NCI-H2196 treated with DMSO at 0.1 percent for 48 hours (cell line): Measurements from ENCODE around the gene LRP2.
A peak's percentile ranks its signal among the peaks of the same experiment; 100 is the strongest.
"Not testable (repeated sequence)": the region's sequence is repeated elsewhere in the genome, so short reads cannot be mapped to it uniquely, and the experiment has no call there.

Experiments
- DNase-seq: peaks from one replicate; lab custom pipeline; 2025; ENCODE audit not compliant: unreplicated experiment; lab: John Stamatoyannopoulos, UW

Gene LRP2

DNA sequence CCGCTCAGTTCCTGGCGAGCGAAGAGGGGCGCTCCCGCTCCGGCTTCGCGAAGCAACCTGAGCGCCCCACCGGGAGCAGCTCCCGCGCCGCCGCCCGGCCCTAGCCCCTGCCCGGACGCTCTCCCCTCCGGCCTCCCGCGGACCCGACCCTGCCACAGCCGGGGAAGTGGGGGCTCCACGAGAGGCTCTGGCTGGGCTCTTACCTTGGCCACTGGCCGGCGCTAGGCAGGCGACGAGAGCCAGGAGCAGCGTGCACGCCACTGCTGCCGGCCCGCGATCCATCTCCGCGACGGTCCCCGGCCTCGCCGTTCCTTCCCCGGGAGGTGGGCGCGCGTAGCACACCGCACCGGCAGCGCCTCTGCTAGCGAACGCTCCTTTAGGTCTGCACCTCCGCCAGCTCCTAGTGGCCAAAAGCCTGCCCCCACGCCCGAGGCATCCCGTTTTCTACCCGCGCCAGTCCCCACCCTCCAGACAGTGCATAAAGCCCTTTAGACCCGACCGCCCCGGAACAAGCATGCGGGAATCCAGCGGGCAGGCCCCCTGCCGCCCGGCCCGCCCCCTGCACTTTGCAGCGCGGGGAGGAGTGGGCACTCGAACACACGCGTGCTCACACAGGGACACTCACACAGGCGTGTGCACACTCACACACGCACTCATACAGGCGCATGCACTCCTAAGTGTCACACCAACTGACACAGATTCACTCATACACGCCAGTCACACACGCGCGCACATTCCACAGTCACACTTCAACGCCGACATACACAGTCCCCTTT is at the start of gene LRP2:
TSS of gene LRP2 (minus strand) at position 417 of the 776 bp plus-strand sequence. CDS start at position 282, 135 bp downstream.
- DNase-seq: no peak

DNA sequence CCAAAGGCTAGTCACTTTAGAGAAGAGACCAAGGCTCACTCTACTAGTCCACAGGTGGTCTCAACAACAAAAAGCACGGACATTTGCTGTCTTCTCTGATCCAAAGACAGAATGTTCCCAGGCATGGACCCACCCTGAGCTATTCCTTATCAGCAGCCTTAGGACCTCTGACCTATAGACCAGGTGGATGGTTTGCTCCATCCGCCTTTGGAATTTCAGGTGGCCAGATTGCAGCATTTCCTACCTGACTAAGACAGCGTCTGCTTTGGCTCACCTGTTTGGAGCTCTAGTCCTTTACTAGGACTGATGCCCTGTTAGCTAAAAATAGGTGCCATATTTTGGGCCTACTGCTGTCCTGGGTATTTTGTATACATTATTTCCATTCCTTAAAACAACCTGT is 44.6 kb upstream of the LRP2 start:
- DNase-seq: no peak

DNA sequence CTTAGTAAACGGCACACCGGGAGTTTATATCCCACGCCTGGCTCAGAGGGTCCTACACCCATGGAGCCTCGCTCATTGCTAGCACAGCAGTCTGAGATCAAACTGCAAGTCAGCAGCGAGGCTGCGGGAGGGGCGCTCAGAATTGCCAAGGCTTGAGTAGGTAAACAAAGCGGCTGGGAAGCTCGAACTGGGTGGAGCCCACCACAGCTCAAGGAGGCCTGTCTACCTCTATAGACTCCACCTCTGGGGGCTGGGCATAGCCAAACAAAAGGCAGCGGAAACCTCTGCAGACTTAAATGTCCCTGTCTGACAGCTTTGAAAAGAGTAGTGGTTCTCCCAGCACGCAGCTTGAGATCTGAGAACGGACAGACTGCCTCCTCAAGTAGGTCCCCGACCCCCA is 37.2 kb upstream of the LRP2 start:
- not testable (repeated sequence) for DNase-seq

DNA sequence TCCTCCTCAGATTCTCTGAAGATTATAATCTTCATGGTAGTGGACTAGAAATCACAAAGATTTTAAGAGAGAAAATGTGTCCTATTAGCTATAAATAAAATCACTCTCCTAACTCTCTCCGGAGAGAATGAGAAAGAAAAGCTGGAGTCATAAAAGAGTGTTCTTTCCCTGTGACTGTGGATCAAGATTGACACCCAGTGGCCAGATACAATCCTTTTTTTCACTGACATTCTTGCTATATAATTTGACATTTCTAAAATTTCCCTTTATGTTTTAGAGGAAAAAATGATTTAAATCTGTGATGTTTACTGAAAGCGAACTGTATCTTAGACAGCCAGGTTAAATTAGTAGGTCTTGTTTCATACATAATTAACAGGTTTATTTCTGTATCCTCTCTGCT is 35.4 kb upstream of the LRP2 start:
- DNase-seq: no peak

DNA sequence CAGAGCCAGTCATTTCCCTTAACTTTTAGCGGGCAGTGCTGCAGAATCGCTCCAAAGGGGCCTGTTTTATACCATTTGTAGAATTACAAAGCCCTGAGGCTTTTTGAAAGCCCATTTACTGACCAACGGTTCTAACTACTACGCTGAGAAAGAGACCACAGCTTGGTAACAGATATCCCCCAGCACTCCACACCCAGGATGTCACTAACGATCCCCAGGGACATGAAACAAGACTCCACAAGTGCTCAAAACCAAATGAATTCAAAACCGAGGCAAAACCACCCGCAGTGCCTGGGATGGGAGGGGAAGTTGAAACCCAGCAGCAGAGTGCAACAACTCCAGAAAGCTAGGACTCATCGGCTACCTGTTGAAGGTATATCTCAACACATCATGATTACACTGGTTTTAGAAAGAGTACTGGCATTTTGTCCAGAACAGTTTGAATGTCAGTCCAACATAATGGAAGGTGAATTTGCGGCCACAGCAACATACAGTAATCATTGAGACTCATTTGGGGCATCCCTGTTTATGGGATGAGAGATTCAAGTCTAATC is 33.6 kb upstream of the LRP2 start:
- no peak for DNase-seq

DNA sequence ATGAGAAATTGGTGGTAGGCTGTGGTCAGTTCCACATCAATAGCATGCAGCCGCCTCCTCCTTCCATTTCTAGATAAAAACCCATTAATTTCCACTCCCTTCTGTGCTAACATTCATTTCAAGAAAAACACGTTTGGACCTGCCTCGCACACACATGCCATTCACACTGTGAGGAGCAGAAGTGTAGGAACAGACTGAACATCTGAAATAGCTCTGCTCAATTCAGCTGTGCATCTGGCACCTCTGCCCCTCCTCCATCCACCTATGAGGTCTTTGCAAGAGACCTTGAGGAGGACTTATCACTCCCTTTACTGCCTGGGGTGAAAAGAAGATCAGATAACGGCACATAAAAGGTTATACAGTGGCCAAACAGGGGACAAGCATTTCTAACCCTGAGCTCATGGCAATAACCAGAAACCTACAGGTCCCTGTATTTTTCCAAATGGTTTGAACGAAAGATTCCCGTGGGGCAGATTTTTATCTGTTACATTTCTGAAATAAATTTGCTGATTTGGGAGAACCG is 30.8 kb upstream of the LRP2 start:
- DNase-seq: no peak

DNA sequence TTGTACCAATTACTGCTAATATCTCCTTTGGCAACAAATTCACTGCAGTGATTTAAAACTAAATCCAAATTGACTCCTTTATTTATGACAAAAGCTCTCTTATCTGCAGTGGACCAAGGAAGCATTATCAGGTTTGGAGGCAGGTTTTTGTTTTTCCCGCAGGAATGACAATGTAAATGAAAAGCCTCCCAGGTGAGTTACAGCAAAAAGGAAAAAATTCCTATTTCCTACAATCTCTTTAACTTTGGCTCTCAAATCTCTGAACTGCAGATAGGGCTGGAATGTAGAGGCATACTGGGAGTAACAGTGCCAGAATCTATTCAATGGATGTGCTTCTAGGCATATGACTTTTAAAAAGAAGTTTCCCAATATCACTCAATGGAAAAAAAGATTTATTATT is 28.9 kb upstream of the LRP2 start:
- no peak for DNase-seq

DNA sequence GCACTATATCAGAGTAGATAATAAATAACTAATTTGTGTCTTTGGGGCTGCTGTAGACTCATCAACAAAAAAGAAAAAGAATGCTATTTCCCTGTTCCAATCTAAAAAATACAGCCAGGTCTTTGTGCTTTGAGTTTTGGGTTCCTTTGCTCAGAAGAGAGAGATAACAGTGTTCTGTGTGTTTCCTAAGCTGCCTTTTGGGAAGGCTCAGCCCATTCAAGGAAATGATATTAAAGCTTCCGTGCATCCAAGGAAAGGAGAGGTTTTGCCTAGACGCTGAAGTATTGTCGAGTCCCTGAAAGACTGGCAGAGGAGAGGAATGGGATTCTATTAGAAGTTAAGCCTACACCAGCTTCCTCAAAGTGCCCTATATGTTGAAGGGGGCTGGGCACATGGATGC is 25.8 kb upstream of the LRP2 start:
- DNase-seq: no peak

DNA sequence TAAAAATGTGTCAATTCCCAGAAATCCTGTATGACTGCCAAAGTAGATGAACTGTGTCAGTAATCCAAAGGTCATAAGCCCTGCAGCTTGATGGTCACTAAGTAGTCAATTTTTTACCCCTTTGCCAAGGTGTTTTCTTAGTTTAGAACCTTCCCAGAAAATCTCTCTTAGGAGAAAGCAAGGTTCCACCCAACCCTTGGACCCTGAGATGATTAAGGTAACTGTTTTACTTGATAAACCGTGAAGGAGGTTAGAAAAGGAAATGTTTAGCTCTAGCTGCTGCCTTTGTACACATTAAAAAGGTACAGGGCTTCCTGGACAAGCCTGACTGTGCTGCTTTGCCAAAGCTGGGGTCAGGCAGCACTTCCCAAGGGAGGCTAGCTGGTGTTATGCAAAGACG is 24.4 kb upstream of the LRP2 start:
- no peak for DNase-seq

DNA sequence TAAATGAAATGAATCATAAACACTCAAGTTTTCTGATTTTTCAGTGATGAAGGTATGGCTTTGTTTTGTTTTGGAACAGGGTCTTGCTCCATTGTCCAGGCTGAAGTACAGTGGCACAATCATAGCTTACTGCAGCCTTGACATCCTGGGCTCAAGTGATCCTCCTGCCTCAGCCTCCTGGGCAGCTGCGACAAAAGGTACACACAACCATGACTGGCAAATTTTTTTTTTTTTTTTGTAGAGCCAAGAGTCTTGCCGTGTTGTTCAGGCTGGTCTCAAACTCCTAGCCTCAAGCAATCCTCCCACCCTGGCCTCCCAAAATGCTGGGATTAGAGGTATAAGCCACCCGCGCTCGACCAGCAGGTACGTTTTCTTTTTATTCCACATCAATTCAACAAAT is 22.5 kb upstream of the LRP2 start:
- no peak for DNase-seq

DNA sequence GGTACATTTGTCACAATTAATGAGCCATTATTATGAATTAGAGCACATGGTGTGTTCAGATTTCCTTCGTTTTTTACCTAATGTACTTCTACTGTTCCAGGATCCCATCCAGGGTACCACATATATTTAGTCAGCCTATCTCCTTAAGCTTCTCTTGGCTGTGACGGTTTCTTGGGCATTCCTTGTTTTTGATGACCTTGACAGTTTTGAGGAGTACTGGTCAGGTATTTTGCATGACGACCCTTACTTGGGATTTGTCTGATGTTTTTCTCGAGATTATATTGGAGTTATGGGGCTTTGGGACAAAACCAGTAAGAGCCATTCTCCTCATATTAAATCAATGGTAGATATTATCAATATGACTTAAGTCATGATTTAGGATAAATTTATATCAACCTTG is 10.2 kb upstream of the LRP2 start:
- no peak for DNase-seq

DNA sequence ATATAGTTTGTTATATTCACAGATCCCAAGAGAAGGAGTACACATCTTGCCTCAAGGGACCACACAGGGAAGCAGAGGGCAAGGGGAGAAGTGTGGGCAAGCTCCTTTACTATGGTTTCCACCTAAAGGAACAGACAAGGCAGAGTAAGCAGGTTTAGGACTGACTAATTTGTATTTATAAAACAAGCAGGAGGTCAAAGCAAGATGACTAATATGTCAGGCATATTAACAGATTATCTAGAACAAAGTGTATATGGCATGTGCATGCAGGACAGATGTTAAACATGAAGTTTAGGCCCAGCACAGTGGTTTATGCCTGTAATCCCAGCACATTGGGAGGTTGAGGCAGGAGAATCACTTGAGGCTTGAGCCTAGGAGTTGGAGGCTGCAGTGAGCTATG is 3.7 kb upstream of the LRP2 start:
- no peak for DNase-seq

DNA sequence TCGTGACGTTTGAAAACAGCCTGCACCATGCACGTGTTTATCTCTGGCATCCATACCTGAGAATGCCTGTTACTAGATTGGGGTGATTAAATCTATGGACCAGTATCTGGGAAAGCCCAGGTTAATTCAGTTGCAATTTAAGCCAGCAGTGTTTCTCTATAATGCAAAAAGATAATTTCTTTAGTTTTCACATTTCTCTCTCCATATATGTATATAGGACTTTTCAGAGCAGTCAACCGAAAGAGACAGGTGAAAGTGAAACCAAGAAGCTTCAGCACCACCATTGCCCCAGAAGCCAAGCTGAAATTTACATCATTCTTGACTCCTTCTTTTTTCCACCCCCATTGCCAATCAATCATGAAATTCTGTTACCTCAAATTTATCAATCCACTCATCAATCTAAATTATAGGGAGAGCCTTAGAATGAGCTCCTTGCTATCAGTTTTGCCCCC is 2.7 kb upstream of the LRP2 start:
- no peak for DNase-seq

DNA sequence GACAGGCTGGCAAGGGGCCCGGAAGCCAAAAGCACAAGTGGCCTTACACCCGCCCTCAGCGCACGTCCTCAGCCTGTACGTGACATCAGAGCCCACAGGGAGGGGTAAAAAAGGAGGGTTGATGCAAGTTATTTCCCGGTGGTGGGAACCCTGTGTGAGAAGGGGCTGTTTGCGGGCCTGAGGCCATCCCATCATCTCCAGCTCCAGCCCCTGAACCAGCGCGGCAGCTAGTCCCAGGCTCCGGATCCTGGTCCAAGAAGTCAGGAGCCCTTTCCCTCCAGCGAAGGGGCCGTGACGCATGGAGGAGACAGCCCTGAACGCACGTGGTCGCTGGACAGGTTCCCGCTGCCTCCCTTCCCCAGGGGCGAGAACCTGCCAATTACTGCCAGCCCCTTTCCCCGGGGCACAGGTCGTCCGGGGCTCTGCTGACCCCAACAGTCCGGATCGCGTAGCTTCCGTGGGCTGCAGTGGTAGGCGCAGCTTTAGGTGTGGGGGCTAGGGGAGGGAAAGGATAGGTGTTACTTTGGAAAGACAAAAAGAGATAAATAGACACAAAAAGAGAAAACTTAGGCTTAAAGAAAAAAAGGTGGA is 1.3 kb upstream of the LRP2 start:
- peak; percentile 9 for DNase-seq

DNA sequence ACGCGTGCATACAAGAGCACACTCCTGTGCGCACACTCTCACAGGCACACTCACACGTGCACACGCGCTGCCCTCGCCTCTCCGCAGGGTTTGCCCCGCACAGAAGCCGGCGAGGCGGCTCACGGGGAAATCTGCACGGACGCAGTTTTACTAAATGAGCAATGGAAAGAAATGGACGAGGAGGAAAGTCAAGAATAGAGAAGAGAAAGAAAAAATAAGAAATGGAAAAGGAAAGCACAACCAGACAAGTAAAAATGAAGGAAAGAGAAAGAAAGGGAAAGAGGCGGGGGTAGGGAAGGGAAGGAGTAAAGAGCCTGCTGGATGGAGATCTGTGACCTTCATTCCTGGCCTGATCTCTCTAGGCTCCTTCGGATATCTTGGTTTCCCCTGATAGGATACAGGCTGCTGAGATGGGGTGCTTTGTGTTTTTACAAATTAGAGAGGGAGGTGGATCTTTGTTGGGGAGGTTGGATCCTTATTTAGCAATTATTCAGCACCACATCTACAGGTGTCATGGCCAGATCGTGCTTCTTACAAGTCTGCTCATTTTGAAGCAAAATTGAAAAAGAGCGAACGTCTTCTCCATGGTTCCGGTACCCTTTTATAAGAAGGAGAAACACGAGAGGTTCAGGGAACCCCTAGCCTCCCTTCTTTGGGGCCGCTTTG is 693 bp upstream of the LRP2 start:
- DNase-seq: no peak

DNA sequence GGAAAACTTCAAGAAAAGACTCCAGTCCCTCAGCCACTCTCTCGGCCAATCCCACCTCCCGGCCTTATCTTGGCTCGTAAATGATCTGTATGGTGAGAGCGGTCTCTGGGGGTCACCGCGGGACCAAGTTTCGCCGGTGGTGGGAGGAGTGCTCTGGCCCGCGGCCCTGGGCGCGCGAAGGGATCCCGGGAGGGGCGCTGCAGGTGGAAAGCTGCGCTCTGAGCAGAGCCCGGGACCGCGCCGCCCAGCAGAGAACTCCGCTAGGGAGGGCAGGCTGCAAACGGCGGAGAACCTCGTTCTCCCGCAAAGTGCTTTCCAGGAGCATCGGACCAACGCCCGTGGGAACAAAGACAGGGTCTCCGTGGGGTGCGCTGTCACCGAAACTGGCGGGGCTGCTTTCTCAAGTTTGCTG is 622 bp downstream of the LRP2 start:
- DNase-seq: no peak

DNA sequence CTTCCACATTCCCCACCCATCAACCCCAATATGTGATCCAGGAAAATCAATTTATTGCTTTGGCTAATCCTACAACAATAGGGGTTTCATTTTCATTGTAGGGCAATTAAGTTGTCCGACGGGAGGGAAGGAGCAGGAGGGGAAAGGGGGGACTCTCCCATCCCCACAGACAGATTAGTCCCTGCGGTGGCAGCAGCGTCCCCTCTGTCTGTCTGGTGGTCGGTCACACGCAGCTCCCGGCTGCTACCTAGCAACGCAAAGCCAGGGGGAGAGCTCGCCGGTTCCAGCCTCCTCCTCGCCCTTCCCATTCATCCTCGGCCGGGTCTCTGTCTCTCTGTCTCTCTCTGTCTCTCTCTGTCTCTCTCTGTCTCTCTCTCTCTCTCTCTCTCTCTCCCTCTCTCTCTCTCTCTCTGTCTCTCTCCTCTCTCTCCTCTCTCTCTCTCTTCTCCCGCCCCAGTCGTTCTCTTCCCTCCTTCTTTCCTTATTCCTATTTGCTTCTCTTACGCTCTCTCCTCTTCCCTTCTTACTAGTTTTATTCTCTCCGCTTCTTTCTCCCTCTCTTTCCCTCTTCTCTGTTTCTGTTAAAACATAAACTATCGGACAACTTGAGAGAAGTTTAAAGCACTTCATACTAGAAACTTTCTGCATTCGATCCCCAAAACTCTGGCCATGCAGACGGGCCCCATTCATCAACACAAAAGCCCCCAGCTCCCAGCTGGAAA is 1.2 kb downstream of the LRP2 start:
- no peak for DNase-seq

DNA sequence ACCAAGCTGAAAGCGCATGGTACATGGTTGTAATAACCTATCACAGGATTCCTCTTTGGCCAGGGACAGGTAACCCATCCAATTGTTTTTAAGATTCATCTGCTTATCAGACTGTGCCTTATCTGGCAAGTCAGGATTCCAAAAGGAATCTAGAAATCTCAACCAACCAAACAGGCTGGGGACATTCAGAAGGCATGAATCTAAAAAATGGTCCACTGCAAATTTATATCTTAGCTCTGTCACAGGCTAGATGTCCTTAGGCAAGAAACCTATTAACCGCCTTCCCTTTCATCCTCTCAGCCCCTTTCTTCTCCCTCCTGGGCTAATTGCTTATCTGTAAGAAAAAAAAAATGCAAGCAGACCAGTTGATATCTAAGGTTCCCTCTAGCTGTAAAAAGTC is 4.3 kb downstream of the LRP2 start:
- no peak for DNase-seq

DNA sequence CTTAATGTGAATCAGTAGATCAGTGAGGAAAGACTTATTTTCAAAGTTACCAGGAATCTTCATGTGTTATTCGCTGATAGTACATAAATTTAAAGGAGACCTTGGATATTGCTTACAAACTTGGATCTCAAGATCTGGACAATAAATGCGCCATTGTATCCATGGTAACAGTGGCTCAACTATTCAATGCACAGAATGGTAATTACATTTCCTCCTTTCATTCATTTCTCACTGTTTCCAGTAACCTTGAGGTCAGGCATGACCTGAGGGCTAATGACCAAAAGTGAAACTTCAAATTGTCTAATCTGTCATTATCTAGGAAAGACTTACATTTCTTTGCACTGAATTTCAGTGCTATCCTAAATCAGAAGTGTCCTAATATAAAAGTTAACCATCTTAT is 8.1 kb downstream of the LRP2 start:
- no peak for DNase-seq

DNA sequence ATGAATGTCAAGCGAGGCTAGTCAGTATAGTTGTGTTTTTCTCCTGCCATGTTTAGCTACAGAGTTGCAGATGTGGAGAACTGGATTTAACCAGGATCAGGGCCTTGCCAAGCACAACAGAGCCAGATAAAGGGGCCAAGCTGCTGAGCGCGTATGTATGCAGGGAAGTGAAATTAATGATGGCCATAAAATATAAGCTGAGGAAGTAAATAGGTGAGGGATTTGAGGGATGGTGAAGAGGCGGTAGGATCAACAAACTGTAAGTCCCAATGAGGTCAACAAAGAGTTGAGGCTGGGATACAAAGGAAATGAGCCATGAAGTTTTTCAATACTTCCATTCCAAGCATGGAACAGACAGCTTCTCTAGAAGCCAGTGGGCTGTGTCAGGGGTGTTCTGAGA is 10.6 kb downstream of the LRP2 start:
- DNase-seq: no peak

DNA sequence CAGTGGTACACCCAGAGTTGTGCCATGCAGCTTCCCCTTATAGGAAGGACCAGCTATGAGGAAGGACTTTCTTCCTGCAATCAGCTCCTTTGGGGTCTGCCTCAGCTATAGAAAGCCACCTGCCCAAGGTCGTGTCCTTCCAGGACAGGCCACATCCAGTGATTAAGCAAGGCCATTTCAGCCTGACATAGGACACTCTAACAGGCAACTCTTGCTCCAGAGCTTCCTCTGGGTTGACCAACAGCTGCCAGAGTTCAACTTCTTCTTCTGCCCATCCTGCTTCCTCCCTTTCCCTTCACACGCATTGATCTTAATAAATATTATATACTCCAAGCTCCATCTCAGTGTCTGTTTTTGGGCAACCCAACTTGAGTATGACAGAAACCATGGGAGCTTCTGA is 12.8 kb downstream of the LRP2 start:
- no peak for DNase-seq
